HK-2 (cell line): ENCODE measurements around the gene WWOX.

Source experiments
- DNase-seq: peaks from one replicate; pipeline ENCODE4 v3.0.0-alpha.2; 2018; ENCODE audit not compliant: unreplicated experiment

Gene WWOX

GRCh38 chr16:78529881-78530280, 430.4 kb downstream of the WWOX start:
- no peak for DNase-seq

GRCh38 chr16:78530283-78530682, 430.8 kb downstream of the WWOX start:
- no peak for DNase-seq

- no peak for DNase-seq
These were observed 435.6 kb downstream of the WWOX start for GRCh38 chr16:78535098-78535497.

GRCh38 chr16:78537511-78537910, 438.1 kb downstream of the WWOX start:
- no peak for DNase-seq

GRCh38 chr16:78538292-78538691, 438.8 kb downstream of the WWOX start:
- DNase-seq = no peak

- no peak for DNase-seq
These were observed 439.5 kb downstream of the WWOX start for GRCh38 chr16:78538919-78539318.

GRCh38 chr16:78542419-78542818, 443.0 kb downstream of the WWOX start:
- DNase-seq = no peak

- no peak for DNase-seq
These were observed 443.6 kb downstream of the WWOX start for GRCh38 chr16:78543023-78543422.

- DNase-seq = no peak
These were observed 449.9 kb downstream of the WWOX start for GRCh38 chr16:78549366-78549765.

GRCh38 chr16:78551487-78552085, 452.1 kb downstream of the WWOX start:
- DNase-seq = no peak

GRCh38 chr16:78552106-78552675, 452.7 kb downstream of the WWOX start:
- DNase-seq = no peak

GRCh38 chr16:78552716-78553115, 453.3 kb downstream of the WWOX start:
- DNase-seq = no peak

- no peak for DNase-seq
These were observed 454.0 kb downstream of the WWOX start for GRCh38 chr16:78553268-78554039.

- no peak for DNase-seq
These were observed 457.0 kb downstream of the WWOX start for GRCh38 chr16:78556421-78556820.

- DNase-seq = no peak
These were observed 461.5 kb downstream of the WWOX start for GRCh38 chr16:78560997-78561396.

- no peak for DNase-seq
These were observed 462.7 kb downstream of the WWOX start for GRCh38 chr16:78562111-78562510.

- DNase-seq = no peak
These were observed 463.2 kb downstream of the WWOX start for GRCh38 chr16:78562650-78563049.

GRCh38 chr16:78563905-78564304, 464.5 kb downstream of the WWOX start:
- no peak for DNase-seq

GRCh38 chr16:78566397-78567073, 467.1 kb downstream of the WWOX start:
- no peak for DNase-seq

- no peak for DNase-seq
These were observed 471.1 kb downstream of the WWOX start for GRCh38 chr16:78570399-78571141.

- no peak for DNase-seq
These were observed 472.0 kb downstream of the WWOX start for GRCh38 chr16:78571434-78571833.

- no peak for DNase-seq
These were observed 472.5 kb downstream of the WWOX start for GRCh38 chr16:78571898-78572358.
